ACC112 (cell line): ENCODE results near the gene SLC35F1.

Source experiments
- H2AFZ ChIP-seq: fragments of 200-600 bp; sonication (generic); one replicate; pipeline ENCODE4 v1.6.0; 2017; ENCODE audit warnings: antibody characterized with exemption, low read length; ENCODE audit not compliant: unreplicated experiment
- H3K27ac ChIP-seq: fragments of 200-600 bp; sonication (generic); 2 replicates; pipeline ENCODE4 v1.5.1; 2014; ENCODE audit warnings: low read depth, mild to moderate bottlenecking, antibody characterized with exemption, low read length, moderate library complexity
- H3K27me3 ChIP-seq: fragments of 200-600 bp; sonication (generic); 2 replicates; pipeline ENCODE4 v1.6.1; 2014; ENCODE audit warnings: mild to moderate bottlenecking, antibody characterized with exemption, low read length, moderate library complexity, mixed read lengths; ENCODE audit not compliant: insufficient read depth
- H3K36me3 ChIP-seq: fragments of 200-600 bp; sonication (generic); 2 replicates; pipeline ENCODE4 v1.6.1; 2016; ENCODE audit warnings: mild to moderate bottlenecking, antibody characterized with exemption, low read length, moderate library complexity, mixed read lengths; ENCODE audit not compliant: insufficient read depth
- H3K4me1 ChIP-seq: fragments of 200-600 bp; sonication (generic); one replicate; pipeline ENCODE4 v1.6.1; 2016; ENCODE audit warnings: low read length, mixed read lengths; ENCODE audit not compliant: insufficient read depth, unreplicated experiment, control insufficient read depth
- H3K4me3 ChIP-seq: fragments of 200-600 bp; sonication (generic); 2 replicates; pipeline ENCODE4 v1.5.1; 2014; ENCODE audit warnings: mild to moderate bottlenecking, low read depth, low read length
- H3K79me2 ChIP-seq: fragments of 200-600 bp; sonication (generic); one replicate; pipeline ENCODE4 v1.6.0; 2016; ENCODE audit warnings: low read length; ENCODE audit not compliant: control insufficient read depth, unreplicated experiment, insufficient read depth

Gene SLC35F1

GRCh38 chr6:118186672-118187567, 279.9 kb downstream of the SLC35F1 start:
- Histone ChIP-seq H3K36me3 (no peaks in the 10 kb centered on the region), H3K27me3 (no peaks in the 10 kb centered on the region), H3K79me2 (no peaks in the 10 kb centered on the region), H3K4me3 (peak overlapping the region; percentile 27), H3K27ac (peak overlapping the region; percentile 67), H3K4me1 (peaks cover 9% of the 10 kb centered on the region), H2AFZ (no peak overlapping the region)

GRCh38 chr6:118187568-118188164, 280.6 kb downstream of the SLC35F1 start:
- Histone ChIP-seq H3K4me1 (peaks cover 9% of the 10 kb centered on the region), H3K36me3 (no peaks in the 10 kb centered on the region), H2AFZ (no peak overlapping the region), H3K27ac (peak overlapping the region; percentile 67), H3K79me2 (no peaks in the 10 kb centered on the region), H3K27me3 (no peaks in the 10 kb centered on the region), H3K4me3 (peak overlapping the region; percentile 27)

- Histone ChIP-seq H2AFZ (no peak overlapping the region), H3K4me1 (peaks cover 9% of the 10 kb centered on the region), H3K79me2 (no peaks in the 10 kb centered on the region), H3K36me3 (no peaks in the 10 kb centered on the region), H3K4me3 (no peak overlapping the region), H3K27me3 (no peaks in the 10 kb centered on the region), H3K27ac (peak overlapping the region; percentile 67)
Measured at GRCh38 chr6:118188561-118188960, 281.5 kb downstream of the SLC35F1 start.

GRCh38 chr6:118197539-118197938, 290.5 kb downstream of the SLC35F1 start:
- Histone ChIP-seq H3K79me2 (no peaks in the 10 kb centered on the region), H3K4me1 (no peaks in the 10 kb centered on the region), H3K27me3 (no peaks in the 10 kb centered on the region), H2AFZ (no peak overlapping the region), H3K27ac (no peak overlapping the region), H3K4me3 (no peak overlapping the region), H3K36me3 (no peaks in the 10 kb centered on the region)

- Histone ChIP-seq H3K27me3 (no peaks in the 10 kb centered on the region), H2AFZ (no peak overlapping the region), H3K4me1 (no peaks in the 10 kb centered on the region), H3K36me3 (no peaks in the 10 kb centered on the region), H3K27ac (no peak overlapping the region), H3K4me3 (no peak overlapping the region), H3K79me2 (no peaks in the 10 kb centered on the region)
Measured at GRCh38 chr6:118198746-118199145, 291.7 kb downstream of the SLC35F1 start.

GRCh38 chr6:118200160-118200559, 293.1 kb downstream of the SLC35F1 start:
- Histone ChIP-seq H3K79me2 (no peaks in the 10 kb centered on the region), H3K4me3 (no peak overlapping the region), H3K4me1 (no peaks in the 10 kb centered on the region), H3K27ac (no peak overlapping the region), H3K36me3 (no peaks in the 10 kb centered on the region), H2AFZ (no peak overlapping the region), H3K27me3 (no peaks in the 10 kb centered on the region)

GRCh38 chr6:118202517-118202916, 295.5 kb downstream of the SLC35F1 start:
- Histone ChIP-seq H3K4me3 (no peak overlapping the region), H3K27ac (no peak overlapping the region), H2AFZ (no peak overlapping the region), H3K4me1 (no peaks in the 10 kb centered on the region), H3K36me3 (no peaks in the 10 kb centered on the region), H3K27me3 (no peaks in the 10 kb centered on the region), H3K79me2 (no peaks in the 10 kb centered on the region)

GRCh38 chr6:118203545-118203944, 296.5 kb downstream of the SLC35F1 start:
- Histone ChIP-seq H3K27me3 (no peaks in the 10 kb centered on the region), H3K79me2 (no peaks in the 10 kb centered on the region), H3K27ac (no peak overlapping the region), H3K36me3 (no peaks in the 10 kb centered on the region), H2AFZ (no peak overlapping the region), H3K4me1 (no peaks in the 10 kb centered on the region), H3K4me3 (no peak overlapping the region)

GRCh38 chr6:118206221-118206620, 299.2 kb downstream of the SLC35F1 start:
- no peak overlapping the region for H3K4me3 ChIP-seq
- no peak overlapping the region for H2AFZ ChIP-seq
- no peaks in the 10 kb centered on the region for H3K4me1 ChIP-seq
- H3K79me2 ChIP-seq, result no peaks in the 10 kb centered on the region
- H3K36me3 ChIP-seq, result no peaks in the 10 kb centered on the region
- no peaks in the 10 kb centered on the region for H3K27me3 ChIP-seq
- no peak overlapping the region for H3K27ac ChIP-seq

- no peaks in the 10 kb centered on the region for H3K79me2 ChIP-seq
- H3K27me3 ChIP-seq, result no peaks in the 10 kb centered on the region
- no peak overlapping the region for H2AFZ ChIP-seq
- no peaks in the 10 kb centered on the region for H3K36me3 ChIP-seq
- no peak overlapping the region for H3K4me3 ChIP-seq
- H3K27ac ChIP-seq, result no peak overlapping the region
- H3K4me1 ChIP-seq, result no peaks in the 10 kb centered on the region
Measured at GRCh38 chr6:118207947-118208346, 300.9 kb downstream of the SLC35F1 start.
